HG02642 (cell line): ENCODE results near the gene CALML6.
A peak's percentile ranks its signal among the peaks of the same experiment; 100 is the strongest.

ENCODE experiments used
- ATAC-seq: cut with Tn5 transposase; IDR thresholded peaks from one replicate; pipeline ENCODE4 v1.9.1; 2021; ENCODE audit warnings: mild to moderate bottlenecking; ENCODE audit not compliant: unreplicated experiment, poor library complexity

CALML6 gene

DNA sequence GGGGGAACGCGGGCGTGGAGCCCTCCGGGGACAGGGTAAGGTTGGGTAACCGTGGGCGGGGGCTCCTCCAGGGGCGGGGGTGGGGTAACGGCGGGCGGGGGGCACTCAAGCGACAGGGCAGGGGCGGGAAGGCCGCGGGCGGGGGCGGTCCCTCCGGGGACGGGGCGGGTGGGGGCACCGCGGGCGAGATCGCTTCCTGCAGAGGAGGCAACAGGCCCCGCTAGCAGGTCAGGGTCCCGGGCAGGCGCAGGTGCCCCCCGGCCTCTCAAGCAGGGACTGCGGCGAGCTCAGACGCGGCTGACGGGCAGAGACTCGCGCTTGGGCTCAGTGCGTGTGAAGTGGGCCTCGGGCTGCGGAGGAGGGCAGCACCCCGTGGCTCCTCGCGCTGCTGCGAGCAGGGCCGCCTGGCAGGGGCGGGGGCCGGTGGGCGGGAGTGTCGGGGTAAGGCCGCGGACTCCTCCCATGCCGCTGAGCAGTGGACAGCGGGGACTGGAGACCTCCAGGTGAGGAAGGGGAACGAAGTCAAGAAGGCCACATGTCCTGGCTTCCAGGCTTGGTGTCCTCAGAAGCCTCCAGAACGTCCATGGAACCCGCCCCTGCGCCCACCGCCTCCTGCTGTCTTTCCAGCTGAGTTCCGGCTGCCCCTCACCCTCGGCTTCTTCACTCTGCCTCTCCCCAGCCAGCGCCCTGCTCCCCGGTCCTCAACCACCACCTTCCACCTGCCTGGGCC is 23.5 kb upstream of the CALML6 start:
- ATAC-seq: peak; percentile 19

DNA sequence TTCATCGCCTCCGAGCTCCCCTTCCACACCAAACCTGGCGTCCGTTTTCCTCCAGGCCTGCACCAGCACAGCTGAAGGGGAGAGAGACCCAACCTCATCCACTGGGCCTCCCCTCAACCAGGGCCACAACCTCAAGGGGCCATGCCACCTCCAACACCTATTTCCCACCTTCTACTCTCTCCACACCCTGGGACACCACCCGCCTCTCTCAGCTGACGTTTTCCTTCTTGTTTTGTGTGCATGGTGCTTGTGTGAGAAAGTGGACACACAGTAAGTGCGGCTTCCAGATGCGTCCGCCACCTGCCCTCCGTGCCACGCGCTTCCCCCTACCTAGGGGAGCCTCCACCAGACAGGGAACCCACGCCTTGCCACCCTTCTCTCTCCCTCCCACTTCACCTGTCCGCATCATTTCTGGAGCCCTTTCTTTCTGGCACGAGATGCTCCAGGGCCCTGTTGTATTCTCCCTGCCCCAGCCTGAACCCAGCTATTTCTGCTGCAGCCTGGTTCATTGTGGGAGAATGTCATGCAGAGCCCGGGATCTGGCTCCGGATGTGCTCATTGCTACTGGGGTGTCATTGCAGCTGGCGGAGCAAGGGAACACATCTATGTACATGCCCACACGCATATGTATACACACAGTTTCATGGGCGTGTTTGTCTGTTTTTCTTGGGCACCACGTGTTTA is 22.8 kb upstream of the CALML6 start:
- no peak for ATAC-seq

DNA sequence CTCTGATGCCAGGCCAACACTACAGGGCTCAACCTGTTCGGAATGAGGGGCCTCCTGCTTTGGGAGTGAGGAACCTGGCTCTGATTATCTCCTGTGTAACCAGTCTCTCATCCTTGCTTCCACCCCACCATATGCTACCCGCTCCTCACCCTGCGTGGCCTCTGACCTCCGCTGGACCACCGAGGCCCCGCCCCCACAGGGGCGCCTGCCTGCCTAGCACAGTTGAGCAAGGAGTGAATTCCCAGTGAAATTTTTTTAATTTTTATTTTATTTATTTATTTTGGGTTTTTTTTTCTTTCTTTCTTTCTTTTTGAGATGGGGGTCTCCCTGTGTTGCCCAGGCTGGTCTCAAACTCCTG is 22.3 kb upstream of the CALML6 start:
- ATAC-seq: no peak

DNA sequence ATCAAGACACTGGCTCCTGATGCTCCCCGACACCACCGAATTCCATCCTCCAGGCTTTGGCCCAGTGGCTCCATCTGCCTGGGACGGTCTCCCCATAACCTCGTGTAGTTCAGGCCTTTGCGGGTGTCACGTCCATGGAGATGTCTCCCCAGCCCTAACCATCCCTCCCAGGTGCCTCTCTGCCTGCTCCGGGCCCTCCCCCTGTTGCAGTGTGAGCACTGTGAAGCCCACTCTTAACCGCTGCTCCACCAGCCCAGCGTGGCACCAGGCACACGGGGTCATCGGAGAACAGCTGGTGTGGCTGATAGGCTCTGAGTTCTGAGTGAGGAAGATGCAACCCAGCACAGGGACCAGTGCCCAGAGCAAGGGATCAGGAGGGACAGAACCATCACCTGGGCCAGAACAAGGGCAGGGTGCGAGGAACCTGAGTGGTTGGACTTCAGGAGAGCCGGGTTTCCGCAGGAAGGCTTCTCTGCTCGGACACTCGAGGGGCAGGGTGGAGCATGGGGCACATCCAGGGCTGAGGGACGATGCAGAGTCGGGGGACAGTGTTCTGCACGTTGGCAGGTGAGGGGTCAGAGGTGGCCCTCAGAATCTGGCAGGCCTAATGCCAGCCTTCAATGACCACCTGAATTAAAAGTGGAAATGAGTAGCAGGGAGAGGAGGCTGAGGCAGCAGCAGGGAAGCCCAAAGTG is 21.6 kb upstream of the CALML6 start:
- no peak for ATAC-seq

DNA sequence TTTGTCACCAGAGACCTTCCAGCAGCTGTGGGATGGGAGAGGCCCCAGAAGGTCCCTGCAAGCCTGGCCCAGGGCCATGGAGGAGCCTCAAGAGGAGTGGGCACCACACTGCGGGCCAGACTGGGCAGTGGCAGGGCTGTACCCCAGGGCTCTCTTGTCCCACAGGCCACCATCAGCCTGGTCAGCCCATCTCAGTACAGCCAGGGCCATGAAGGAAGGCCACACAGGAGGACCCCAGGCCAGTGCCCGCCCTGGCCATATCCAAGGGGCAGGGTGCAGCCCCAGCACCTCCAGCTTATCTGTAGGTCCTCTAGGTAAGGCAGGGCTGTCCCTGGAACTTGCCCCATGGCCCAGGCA is 21.1 kb upstream of the CALML6 start:
- no peak for ATAC-seq

DNA sequence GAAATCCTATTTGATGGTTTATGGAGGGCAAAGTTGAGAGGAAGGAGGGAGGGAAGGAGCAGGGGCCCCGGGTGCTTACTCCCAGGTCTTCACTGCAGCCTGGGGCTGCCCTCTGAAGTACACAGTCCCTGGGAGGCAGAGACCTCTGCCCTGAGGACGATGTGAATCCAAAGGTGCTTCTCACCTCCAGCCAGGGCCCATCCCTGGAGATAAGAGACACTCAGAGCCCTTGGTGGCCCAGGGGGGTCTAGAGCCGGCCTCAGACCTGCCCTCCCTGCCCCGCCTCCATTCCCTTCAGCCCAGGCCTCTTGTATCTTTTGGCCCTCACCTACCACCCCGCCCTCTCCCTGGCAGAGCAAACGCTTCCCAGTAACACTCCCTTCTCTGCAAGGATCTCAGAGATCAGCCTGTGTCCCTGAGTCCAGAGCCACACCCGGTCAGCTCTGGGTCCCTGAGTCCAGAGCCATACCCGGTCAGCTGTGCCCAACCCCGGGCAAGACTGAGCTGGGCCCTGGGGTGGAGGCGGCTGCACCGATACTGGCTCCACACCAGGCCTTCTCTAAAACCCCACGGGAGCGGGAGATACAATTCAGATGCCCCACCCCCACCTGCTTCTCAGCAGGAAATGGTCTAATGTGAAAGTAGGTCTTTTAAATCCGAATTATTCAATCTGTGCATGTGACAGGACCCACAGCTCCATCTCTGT is 20.6 kb upstream of the CALML6 start:
- no peak for ATAC-seq

DNA sequence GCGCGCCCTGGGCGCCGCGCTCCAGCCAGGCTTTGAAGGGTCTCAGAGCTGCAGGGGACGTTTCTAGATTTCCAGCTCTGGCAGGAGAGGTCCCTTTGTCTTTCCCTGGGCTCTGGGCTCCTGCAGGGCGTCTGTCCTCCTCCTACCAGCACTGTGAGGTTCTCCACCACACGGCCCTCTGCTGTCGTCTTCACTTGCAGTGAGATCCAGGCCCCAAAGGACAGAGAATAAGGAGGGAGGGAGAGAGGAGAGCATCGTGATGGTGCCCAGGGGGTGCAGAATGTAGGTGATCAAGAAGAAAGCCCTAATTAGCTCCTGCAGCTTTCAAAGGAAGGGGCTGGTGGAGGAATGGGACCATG is 20.0 kb upstream of the CALML6 start:
- no peak for ATAC-seq

DNA sequence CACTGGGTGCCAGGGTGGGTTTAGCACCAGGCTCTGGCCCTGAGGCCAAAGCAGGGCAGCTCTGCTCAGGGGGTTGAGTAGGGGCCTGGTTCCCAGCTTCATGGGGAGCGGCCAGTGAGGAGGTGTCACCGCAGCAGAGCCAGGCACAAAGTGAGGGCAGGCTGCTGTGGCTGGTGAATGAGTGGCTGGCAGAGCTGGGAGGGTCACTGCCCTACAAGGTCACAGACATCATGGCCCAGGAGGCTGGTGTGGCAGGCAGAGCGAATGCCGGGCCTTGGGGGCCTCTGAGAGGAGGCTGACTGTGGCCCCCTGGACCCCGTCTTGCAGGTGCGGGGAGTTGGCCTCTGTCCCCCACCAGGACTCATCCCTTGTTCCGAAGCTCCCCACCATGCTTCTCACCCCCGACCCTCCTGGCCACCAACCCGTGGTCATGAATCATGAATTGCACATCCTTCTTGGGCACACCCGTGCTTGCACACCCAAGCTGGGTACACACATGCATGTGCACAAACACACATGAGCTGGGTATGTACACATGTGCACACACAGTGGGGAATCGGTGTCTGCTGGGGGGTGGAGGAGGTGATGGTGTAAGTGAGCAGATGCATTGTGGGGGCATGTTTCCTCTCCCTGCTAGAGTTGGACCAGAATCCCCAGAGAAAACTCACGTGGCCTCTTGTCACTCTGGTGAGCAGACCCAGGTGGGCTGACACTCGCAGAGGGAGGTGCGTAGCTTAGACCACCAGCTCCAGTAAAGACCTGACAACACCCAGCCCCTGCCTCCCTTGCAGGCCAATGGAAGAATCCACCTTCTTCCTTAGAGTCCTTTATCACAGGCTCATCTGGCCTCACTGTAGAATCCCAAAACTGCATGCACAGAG is 19.4 kb upstream of the CALML6 start:
- no peak for ATAC-seq

DNA sequence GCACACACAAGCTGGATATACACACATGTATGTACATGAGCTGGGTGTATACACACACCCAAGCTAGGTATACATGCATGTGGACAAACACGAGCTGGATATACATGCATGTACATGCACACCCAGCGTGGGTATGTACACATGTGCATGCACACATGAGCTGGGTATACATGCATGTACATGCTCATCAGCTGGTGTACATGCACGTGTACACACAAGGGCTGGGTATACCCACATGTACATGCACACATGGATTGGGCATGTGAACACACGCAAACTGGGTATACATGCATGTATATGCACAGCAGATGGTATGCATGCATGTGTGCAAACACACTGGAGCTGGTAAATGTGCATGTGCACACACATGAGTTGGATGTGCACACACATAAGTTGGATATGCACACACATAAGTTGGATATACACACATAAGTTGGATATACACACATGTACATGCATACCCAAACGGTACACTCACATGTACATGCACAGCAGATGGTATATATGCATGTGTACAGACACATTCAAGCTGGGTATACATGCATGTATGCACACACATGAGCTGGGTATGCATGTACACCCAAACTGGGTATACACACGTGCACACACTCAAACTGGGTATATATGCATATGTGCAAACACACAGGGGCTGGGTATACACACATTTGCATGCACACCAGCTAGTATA is 16.7 kb upstream of the CALML6 start:
- ATAC-seq: no peak

DNA sequence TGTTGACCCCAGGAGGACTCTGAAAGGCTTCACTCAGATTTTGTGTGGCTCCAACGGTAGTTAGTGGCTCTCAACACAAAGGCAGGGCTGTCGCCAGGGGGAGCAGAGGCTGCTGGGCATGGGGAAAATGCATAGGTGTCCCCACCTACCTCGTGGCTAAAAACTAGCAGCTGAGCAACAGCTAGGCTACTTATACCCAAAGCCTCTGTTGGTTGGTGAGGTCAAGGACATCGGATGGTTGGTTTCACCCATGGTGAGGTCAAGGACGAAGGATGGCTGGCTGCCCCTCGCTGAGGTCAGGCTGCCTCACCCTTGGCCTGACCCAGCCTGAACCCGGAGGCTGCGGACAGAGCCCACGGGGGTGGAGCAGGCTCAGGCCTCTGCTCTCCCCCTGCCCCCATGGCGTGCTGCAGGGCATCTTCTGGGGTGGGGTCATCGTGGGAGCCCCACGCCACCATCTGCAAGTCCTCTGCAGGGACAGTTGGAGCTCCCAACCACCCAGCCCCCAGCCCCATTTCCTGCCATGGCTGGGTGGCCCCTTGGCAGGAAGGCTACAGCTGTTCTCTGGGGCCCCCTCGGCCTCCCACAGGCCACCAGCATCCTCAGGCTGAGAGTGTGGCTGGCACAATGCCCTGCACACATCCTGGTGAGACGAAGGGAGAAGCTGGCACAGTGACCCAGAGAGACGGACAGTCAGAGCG is 15.6 kb upstream of the CALML6 start:
- ATAC-seq: no peak

DNA sequence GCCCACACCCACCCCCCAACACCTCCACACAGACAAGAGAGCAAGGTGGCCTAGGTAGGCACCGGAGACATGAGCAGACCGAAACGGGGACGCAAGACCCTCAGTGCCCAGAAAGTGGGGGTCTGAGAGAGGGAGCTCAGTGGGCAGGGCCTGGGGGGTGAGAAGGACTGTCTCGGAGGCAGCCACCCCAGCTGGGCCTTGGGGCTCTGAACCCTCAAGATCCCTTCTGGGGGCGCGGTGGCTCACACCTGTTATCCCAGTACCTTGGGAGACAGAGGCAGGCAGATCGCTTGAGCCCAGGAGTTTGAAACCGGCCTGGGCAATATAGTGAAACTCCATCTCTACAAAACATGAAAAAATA is 15.1 kb upstream of the CALML6 start:
- no peak for ATAC-seq

DNA sequence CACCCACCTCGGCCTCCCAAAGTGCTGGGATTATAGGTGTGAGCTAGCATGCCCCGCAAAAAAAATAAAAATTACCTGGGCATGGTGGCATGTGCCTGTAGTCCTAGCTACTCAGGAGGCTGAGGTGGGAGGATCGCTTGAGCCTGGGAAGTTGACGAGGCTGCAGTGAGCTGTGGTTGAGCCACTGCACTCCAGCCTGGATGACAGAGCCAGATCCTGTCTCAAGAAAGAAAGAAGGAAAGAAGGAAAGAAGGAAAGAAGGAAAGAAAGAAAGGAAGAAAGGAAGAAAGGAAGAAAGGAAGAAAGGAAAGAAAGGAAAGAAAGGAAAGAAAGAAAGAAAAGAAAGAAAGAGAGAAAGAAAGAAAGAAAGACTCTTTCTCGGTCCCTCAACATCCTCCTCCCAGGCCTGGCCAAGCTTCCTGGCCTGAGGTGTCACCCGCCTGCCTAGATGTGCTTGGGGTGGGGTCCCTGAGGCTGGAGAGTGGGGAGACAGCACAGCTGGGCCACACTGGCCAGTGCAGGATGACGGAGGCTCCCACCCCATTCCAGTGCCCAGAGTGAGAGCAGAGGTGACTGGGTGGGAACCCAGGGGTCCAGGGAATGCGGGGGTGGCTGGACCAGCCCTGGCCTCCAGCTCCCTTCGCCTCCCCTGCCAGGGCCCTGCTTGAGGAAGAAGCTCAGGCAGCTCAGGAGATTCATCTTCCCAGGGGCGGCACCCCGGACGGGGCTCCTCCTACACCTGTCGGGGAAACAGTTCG is 14.0 kb upstream of the CALML6 start:
- no peak for ATAC-seq

DNA sequence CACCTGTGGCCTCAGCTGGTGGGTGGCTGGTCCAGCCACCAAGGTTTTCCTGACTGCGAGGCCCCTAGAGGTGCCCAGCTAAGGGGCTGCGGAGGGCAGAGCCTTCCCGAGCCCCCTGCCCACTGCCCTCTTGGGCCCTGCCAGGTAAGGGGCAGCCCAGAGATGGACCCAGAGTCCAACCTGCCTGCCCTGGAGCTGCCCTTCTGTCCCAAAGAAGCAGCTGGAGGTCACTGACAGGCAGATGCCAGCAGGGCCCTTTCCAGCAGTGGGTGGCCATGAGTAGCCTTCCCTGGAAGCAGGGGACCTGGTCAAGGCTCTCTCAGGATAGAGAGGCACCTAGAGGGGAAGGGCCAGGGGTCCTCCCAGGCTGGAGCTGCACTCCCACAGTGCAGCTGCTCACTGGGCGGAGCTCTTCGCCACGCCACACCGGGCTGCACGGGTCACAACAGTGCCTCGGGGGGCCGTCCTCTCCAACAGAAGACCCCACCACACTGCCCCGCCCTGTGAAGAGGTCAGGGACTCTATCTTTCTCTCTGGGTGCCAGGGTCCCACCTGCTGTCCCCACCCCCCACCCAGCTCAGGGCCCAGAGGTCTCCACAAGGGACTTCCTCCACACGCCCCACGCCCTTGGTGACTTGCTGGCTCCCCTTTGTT is 13.3 kb upstream of the CALML6 start:
- ATAC-seq: no peak

DNA sequence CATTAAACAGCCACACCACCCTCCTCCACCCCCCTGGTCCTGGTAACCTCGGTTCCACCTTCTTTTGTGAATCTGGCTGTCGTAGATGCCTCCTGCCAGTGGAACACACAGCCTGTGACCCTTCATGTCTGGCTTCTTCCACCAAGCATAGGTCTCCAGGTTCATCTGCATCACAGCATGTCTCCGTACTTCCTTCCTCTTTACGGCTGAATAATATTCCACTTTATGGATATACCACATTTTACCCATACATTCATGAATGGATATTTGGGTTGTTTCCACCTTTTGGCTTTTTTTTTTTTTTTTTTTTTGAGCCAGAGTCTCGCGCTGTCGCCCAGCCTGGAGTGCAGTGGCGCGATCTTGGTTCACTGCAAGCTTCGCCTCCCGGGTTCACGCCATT is 11.8 kb upstream of the CALML6 start:
- no peak for ATAC-seq

DNA sequence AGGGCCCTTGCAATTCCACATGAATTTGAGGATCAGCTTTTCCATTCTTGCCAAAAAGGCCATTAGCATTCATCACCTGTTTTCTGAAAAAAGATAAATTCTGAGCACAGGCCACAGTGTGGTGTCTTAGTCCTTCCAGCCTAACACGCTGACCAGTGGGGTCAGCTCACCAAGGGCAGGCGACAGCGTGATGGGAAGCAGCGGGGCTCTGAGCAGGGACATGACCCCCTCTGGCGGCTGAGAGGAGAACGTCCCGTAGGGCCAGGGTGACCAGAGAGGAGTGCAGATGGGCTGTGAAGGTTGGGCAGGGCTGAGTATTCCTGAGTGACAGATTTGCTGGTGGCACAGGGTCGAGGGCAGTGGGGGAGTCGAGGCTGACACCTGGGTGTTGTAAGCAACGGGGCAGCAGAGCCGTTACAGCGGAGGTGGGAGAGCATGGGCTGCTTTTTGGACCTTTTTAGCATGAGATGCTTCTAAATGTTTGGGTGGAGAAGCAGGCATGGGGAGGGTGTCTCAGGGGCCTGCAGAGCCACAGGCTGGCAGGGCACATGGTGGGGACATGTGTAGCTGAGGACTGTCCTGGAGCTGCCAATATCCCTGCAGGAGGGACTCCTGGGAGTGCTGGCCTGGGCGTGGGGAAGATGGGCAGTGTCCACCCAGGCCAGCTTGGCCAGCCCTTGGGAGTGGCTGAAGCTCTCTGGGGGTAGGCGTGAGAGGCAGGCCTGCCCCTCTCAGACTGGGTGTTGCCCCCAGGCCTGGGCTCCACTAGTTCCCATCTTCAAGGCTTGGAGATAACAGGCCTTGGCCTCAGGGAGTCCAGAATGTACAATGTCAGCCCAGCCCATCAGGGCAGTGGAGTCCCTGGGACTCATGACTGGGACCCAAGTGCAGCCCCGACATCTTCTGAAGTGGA is 8.6 kb upstream of the CALML6 start:
- ATAC-seq: no peak

DNA sequence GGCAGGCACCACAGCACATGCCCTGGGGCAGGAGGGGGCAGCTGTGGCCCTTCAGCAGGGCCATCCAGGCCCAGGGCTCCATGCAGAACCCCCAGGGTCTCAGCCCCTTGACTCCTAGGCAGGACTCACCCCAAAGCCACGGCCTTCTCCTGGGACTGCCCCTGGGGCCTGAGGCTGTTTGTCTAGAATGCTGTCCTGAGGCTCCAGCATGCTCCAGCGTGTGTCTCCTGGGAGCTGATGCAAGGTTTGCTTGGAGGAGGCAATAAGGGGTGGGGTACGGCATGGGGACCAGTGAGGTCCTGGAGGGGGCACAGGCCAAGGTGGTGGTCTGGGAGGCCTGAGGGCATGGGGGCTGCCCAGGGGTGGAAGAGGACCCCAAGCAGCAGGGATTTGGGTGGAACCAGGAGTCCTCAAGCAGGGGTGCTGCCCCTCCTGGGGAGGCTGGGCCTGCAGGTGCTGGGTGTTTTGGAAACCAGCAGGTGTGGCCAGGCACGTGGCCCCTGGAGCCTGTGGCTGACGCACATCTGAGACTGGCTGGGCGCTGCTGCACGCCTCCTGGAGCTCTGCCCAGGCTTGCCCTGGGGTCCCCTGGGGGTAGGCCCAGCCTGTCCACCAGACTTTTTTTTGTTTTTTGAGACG is 7.8 kb upstream of the CALML6 start:
- ATAC-seq: no peak

DNA sequence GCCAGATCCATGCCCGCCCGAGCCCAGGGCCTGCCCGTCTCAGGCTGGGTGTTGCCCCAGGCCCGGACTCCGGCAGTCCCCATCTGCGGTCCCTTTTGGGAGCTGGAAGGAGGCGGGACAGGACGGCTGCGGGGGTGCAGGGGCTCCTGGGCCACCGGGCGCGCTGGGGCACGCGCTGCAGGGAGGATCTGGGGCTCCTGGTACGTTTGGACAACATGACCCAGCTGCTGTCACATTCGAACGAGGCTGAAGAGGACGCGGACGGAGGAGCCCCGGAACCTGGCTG is 6.6 kb upstream of the CALML6 start:
- ATAC-seq: peak; percentile 23
